Neural progenitor cell (in vitro differentiated cells): ENCODE measurements around the gene RAB11FIP2. TPM values are rescaled to one million over a fixed set of nuclear protein-coding genes. Genes with fewer than 3 reads are reported as not detected.

Experiments
- DNase-seq: peaks from one replicate; pipeline ENCODE4 v3.0.0-alpha.2; 2016; ENCODE audit warnings: low spot score
- H2AFZ ChIP-seq: fragments of 200-600 bp; sonication (generic); replicated peaks from 2 replicates; pipeline ENCODE4 v1.6.1; 2016; ENCODE audit warnings: antibody characterized with exemption
- H3F3A ChIP-seq: fragments of 200-600 bp; sonication (generic); 2 replicates; pipeline ENCODE4 v1.6.1; 2016; ENCODE audit warnings: antibody characterized with exemption, low read depth
- H3K27ac ChIP-seq: fragments of 200-600 bp; sonication (generic); 2 replicates; pipeline ENCODE4 v1.5.1; 2016; ENCODE audit warnings: mild to moderate bottlenecking
- H3K27me3 ChIP-seq: fragments of 200-600 bp; sonication (generic); 2 replicates; pipeline ENCODE4 v1.6.1; 2016; ENCODE audit warnings: mild to moderate bottlenecking, moderate library complexity
- H3K36me3 ChIP-seq: fragments of 200-600 bp; sonication (generic); 2 replicates; pipeline ENCODE4 v1.5.1; 2016
- H3K4me1 ChIP-seq: fragments of 200-600 bp; sonication (generic); 2 replicates; pipeline ENCODE4 v1.6.1; 2016; ENCODE audit warnings: mixed run types
- H3K4me2 ChIP-seq: fragments of 200-600 bp; sonication (generic); 2 replicates; pipeline ENCODE4 v1.6.1; 2016
- H3K4me3 ChIP-seq: fragments of 200-600 bp; sonication (generic); 2 replicates; pipeline ENCODE4 v1.5.1; 2016
- H3K79me2 ChIP-seq: fragments of 200-600 bp; sonication (generic); 2 replicates; pipeline ENCODE4 v1.6.1; 2016; ENCODE audit warnings: low read depth
- H3K9ac ChIP-seq: fragments of 200-600 bp; sonication (generic); 2 replicates; pipeline ENCODE4 v1.6.1; 2016
- H3K9me3 ChIP-seq: fragments of 200-600 bp; sonication (generic); 2 replicates; pipeline ENCODE4 v1.5.1; 2016; ENCODE audit warnings: low read depth
- H4K20me1 ChIP-seq: fragments of 200-600 bp; sonication (generic); 2 replicates; pipeline ENCODE4 v1.6.1; 2016; ENCODE audit warnings: low read depth
- H3K27ac Mint-ChIP-seq: 3 replicates; pipeline ENCODE4 v1.8.0; 2021; ENCODE audit warnings: mixed read lengths
- H3K27me3 Mint-ChIP-seq: 2 replicates; pipeline ENCODE4 v1.8.0; 2022; ENCODE audit warnings: low read depth, mild to moderate bottlenecking, inconsistent platforms, moderate library complexity, mixed read lengths; ENCODE audit not compliant: insufficient read depth
- H3K36me3 Mint-ChIP-seq: 3 replicates; pipeline ENCODE4 v1.8.0; 2021; ENCODE audit warnings: mixed read lengths
- H3K4me1 Mint-ChIP-seq: 3 replicates; pipeline ENCODE4 v1.8.0; 2021; ENCODE audit warnings: mixed read lengths
- H3K4me3 Mint-ChIP-seq: 3 replicates; pipeline ENCODE4 v1.8.0; 2021; ENCODE audit warnings: mild to moderate bottlenecking, moderate library complexity, mixed read lengths
- H3K9me3 Mint-ChIP-seq: 3 replicates; pipeline ENCODE4 v1.8.0; 2020; ENCODE audit warnings: mixed read lengths
- CTCF ChIP-seq: fragments of 200-600 bp; sonication (generic); IDR thresholded peaks from 2 replicates; pipeline ENCODE4 v1.5.1; 2017; ENCODE audit warnings: antibody characterized with exemption, mild to moderate bottlenecking
- EZH2 ChIP-seq: fragments of 200-600 bp; sonication (generic); IDR thresholded peaks from 2 replicates; pipeline ENCODE4 v1.6.1; 2017; ENCODE audit warnings: antibody characterized with exemption, mild to moderate bottlenecking, moderate library complexity
- EZH2phosphoT487 ChIP-seq: fragments of 200-600 bp; sonication (generic); IDR thresholded peaks from 2 replicates; pipeline ENCODE4 v1.6.1; 2017; ENCODE audit warnings: antibody characterized with exemption
- total RNA-seq: library from RNA; depleted of rRNA; stranded (reverse); fragments of >200 nt; gene quantifications from 2 replicates; pipeline ENCODE4 v1.2.3, GENCODE V29; 2015; ENCODE audit warnings: low replicate concordance

Gene RAB11FIP2
- total RNA-seq, 1 donor from 2014 or later, result 50.7 TPM

DNA sequence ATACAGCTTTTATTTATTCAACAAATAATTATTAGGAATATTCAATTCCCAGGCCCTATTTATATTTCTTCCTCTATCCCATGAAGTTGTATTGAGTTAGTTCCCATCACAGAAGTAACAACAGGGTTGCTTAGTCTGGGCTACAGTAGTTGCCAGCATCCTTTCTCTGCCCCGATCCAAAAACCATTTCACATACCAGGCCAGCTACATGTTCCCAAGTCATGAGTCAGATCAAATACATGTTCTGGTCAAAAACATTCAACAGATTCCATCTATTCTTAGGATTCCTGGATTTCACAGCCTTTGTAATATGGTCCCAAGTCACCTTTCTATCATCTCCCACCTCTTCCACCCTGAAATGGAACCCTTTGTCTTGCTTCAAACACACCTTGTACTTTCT is 91.6 kb downstream of the RAB11FIP2 start:
- Mint-ChIP-seq H3K4me3 (no peak overlapping the region), H3K9me3 (no peaks in the 10 kb centered on the region), H3K4me1 (no peaks in the 10 kb centered on the region), H3K36me3 (no peaks in the 10 kb centered on the region), H3K27me3 (peaks cover 2% of the 10 kb centered on the region), H3K27ac (no peak overlapping the region)
- no peaks in the 10 kb centered on the region for H3F3A ChIP-seq
- no peaks in the 10 kb centered on the region for H3K4me1 ChIP-seq
- H3K27ac ChIP-seq, result no peak overlapping the region
- H3K9me3 ChIP-seq, result no peaks in the 10 kb centered on the region
- H3K27me3 ChIP-seq, result no peaks in the 10 kb centered on the region
- no peak for DNase-seq
- TF ChIP-seq EZH2phosphoT487, result no peak
- TF ChIP-seq CTCF, result no peak
- no peak for TF ChIP-seq EZH2
- H4K20me1 ChIP-seq, result no peaks in the 10 kb centered on the region
- no peak overlapping the region for H2AFZ ChIP-seq
- H3K4me3 ChIP-seq, result no peak overlapping the region
- no peaks in the 10 kb centered on the region for H3K36me3 ChIP-seq
- no peak overlapping the region for H3K9ac ChIP-seq
- no peak overlapping the region for H3K4me2 ChIP-seq
- no peaks in the 10 kb centered on the region for H3K79me2 ChIP-seq
